ENCODE data around the gene MAP1LC3B2.

- TF ChIP-seq, protein P1, sequence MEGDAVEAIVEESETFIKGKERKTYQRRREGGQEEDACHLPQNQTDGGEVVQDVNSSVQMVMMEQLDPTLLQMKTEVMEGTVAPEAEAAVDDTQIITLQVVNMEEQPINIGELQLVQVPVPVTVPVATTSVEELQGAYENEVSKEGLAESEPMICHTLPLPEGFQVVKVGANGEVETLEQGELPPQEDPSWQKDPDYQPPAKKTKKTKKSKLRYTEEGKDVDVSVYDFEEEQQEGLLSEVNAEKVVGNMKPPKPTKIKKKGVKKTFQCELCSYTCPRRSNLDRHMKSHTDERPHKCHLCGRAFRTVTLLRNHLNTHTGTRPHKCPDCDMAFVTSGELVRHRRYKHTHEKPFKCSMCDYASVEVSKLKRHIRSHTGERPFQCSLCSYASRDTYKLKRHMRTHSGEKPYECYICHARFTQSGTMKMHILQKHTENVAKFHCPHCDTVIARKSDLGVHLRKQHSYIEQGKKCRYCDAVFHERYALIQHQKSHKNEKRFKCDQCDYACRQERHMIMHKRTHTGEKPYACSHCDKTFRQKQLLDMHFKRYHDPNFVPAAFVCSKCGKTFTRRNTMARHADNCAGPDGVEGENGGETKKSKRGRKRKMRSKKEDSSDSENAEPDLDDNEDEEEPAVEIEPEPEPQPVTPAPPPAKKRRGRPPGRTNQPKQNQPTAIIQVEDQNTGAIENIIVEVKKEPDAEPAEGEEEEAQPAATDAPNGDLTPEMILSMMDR (IDR thresholded peaks at IDR 0.05), result no peak
- no peak for TF ChIP-seq TCF7L2 (IDR thresholded peaks at IDR 0.05; ENCODE audit: low read depth, low read length)
- TF ChIP-seq, protein P2, sequence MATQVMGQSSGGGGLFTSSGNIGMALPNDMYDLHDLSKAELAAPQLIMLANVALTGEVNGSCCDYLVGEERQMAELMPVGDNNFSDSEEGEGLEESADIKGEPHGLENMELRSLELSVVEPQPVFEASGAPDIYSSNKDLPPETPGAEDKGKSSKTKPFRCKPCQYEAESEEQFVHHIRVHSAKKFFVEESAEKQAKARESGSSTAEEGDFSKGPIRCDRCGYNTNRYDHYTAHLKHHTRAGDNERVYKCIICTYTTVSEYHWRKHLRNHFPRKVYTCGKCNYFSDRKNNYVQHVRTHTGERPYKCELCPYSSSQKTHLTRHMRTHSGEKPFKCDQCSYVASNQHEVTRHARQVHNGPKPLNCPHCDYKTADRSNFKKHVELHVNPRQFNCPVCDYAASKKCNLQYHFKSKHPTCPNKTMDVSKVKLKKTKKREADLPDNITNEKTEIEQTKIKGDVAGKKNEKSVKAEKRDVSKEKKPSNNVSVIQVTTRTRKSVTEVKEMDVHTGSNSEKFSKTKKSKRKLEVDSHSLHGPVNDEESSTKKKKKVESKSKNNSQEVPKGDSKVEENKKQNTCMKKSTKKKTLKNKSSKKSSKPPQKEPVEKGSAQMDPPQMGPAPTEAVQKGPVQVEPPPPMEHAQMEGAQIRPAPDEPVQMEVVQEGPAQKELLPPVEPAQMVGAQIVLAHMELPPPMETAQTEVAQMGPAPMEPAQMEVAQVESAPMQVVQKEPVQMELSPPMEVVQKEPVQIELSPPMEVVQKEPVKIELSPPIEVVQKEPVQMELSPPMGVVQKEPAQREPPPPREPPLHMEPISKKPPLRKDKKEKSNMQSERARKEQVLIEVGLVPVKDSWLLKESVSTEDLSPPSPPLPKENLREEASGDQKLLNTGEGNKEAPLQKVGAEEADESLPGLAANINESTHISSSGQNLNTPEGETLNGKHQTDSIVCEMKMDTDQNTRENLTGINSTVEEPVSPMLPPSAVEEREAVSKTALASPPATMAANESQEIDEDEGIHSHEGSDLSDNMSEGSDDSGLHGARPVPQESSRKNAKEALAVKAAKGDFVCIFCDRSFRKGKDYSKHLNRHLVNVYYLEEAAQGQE (IDR thresholded peaks at IDR 0.05; ENCODE audit: insufficient read depth in 1 of 2, low read depth in 2 of 2, low read length in 1 of 2), result no peak
- no peak for TF ChIP-seq POLR2AphosphoS5 (IDR thresholded peaks at IDR 0.05; ENCODE audit: low read depth, low read length)
Observed at GRCh38 chr12:116564080-116564479, 4.9 kb downstream of the MAP1LC3B2 start.
